GM12872 (cell line): ENCODE results near the gene MPP1.

Experiments used
- CTCF ChIP-seq: IDR thresholded peaks from 3 replicates; pipeline ENCODE4 v1.5.1; 2011; ENCODE audit warnings: low read depth, mild to moderate bottlenecking, low read length, moderate library complexity; ENCODE audit not compliant: insufficient read depth

Gene MPP1

DNA sequence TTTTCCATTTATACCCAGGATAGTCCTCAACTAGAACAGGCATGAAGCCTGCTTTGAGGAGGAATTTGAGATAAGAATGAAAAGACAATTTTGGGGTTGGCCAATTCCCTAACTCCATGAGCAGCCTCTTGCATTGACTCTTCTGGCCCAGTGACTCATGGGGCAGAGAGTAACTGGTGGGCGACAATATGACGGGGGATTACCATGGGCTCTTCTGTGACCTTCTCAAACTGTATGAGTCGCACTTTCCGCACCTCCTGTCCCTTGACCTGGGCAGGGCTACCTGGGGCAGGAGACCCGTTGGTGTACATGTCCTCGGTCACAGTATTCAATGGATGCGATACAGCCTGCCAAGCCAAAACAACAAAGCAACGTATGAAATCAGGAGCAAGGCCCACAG lies 13.3 kb downstream of the MPP1 start:
- no peak for TF ChIP-seq CTCF

- TF ChIP-seq CTCF, result no peak
These were observed 13.8 kb downstream of the MPP1 start for GRCh38 chrX:154791467-154791866.

GRCh38 chrX:154785716-154786115 lies 19.6 kb downstream of the MPP1 start:
- TF ChIP-seq CTCF, result no peak

DNA sequence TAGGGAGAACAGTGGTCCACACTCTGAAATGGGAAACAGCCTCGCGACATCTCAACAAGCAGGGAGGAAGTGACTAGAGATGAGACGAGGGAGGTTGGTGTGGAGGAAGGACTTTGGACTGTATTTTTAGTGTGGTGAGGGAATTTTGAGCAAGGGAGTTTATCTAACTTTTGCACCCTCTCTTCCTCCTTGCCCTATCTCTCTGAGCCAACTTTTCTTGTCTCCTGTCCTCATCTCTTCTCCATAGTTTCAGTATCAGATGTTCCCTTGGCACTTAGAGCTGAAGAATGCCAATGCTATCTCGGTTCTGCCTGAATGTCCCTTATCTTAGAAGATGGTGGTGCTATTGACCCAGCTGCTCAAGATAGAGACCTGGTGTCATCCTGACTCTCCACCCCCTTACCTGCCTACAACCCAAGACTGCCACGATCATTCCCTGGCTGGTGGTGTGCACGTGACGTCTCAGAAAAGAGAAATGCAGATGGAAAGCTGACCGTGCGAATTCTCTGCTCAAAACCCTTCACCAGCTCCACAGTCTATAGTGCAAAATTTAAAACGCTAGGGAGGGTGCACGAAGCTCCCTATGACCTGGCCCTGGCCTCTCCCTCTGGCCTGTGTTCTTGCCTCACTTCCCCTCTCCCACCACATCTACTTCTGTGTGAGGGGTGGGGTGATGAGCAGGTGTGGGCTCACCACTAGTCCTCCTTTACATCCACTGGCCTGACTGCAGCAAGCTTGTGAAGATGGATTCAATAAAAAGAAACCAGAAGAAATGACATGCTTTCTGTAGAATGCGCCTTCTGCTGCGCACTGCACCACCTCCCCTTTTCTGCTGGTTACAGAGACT lies 20.9 kb downstream of the MPP1 start:
- no peak for TF ChIP-seq CTCF

DNA sequence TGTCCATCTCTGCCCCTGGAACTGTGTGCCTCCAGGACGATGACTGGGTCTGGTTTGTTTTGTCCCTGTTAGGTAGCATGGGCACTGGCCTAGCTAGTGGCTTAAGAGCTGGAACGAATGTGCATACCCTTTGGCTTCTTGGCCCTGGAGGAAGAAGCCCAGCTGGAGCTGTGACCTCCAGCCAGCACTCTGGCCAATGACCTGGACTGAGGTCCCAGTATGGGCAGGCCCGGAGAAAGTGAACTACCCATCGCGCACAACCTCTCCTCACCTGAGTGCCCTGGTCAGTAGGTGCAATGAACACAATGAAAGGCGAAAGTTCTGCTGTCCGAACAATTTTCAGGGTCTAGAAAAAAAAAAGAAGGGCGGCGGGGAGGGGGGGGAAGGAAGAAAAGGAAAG lies 24.3 kb downstream of the MPP1 start:
- TF ChIP-seq CTCF, result no peak

GRCh38 chrX:154779261-154779660 lies 26.0 kb downstream of the MPP1 start:
- no peak for TF ChIP-seq CTCF

- TF ChIP-seq CTCF, result no peak
These were observed 28.5 kb downstream of the MPP1 start for GRCh38 chrX:154776753-154777152.
